HS-27A (cell line): ENCODE data around the gene TMC1.
A peak's percentile ranks its signal among the peaks of the same experiment; 100 is the strongest.
"Not testable (repeated sequence)": the region's sequence is repeated elsewhere in the genome, so short reads cannot be mapped to it uniquely, and the experiment has no call there.

Source experiments
- DNase-seq: peaks from one replicate; pipeline ENCODE4 v3.0.0-alpha.2; 2012; ENCODE audit warnings: low read depth, missing footprints

The TMC1 gene

GRCh38 chr9:72526901-72527800 is 5.7 kb downstream of the TMC1 start:
- no peak for DNase-seq

DNA sequence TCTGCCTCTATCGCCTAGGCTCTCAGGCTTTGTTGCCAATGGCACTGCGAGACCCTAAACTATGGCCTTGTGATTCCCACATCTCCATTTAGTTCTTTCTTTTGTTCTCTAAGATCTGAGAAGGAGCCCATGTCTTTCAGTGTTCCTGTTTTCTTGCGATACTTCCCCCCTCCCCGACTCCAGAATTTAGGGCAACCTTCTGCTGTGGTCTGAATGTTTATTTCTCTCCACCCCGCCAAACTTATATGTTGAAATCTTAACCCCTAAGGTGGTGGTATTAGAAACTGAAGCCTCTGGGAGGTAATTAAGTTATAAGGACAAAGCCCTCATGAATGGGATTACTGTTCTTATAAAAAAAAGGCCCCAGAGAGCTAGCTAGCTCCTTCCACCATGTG is 6.4 kb downstream of the TMC1 start:
- DNase-seq, result no peak

GRCh38 chr9:72529531-72529930 is 8.1 kb downstream of the TMC1 start:
- DNase-seq, result no peak

- no peak for DNase-seq
Observed at GRCh38 chr9:72533322-72533721, 11.9 kb downstream of the TMC1 start.

DNA sequence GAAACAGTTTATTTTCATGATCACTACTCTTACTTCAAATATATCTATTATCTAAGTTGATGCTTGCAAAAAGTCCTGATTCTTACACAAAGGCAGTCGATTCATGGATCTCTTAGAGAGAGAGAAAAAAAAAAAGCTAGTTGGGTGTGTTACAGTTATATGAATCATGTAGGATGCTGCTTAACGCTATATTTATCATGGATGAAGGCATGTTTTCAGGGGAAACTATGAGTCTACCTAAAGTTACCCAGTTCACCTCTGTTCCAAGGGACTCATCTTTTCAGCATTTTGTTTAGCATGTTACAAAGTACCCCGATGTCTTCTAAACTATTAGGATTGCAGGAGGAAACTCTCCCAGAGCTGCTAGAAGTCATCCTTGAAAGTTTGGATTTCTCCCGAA is 13.5 kb downstream of the TMC1 start:
- no peak for DNase-seq

- no peak for DNase-seq
Observed at GRCh38 chr9:72537011-72537545, 15.7 kb downstream of the TMC1 start.

DNA sequence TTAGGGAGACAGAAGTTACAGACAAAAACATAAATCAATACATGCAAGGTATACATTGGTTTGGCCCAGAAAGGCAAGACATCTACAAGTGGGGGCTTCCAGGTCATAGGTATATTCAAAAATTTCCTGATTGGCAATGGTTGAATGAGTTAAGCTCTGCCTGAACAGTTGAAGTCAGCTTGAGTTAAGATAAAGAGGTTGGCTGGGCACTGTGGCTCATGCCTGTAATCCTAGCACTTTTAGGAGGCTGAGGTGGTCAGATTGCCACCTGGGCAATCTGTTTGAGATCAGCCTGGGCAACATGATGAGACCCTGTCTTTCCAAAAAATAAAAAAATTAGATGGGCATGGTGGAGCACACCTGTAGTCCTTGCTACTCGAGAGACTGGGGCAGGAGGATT is 16.3 kb downstream of the TMC1 start:
- no peak for DNase-seq

DNA sequence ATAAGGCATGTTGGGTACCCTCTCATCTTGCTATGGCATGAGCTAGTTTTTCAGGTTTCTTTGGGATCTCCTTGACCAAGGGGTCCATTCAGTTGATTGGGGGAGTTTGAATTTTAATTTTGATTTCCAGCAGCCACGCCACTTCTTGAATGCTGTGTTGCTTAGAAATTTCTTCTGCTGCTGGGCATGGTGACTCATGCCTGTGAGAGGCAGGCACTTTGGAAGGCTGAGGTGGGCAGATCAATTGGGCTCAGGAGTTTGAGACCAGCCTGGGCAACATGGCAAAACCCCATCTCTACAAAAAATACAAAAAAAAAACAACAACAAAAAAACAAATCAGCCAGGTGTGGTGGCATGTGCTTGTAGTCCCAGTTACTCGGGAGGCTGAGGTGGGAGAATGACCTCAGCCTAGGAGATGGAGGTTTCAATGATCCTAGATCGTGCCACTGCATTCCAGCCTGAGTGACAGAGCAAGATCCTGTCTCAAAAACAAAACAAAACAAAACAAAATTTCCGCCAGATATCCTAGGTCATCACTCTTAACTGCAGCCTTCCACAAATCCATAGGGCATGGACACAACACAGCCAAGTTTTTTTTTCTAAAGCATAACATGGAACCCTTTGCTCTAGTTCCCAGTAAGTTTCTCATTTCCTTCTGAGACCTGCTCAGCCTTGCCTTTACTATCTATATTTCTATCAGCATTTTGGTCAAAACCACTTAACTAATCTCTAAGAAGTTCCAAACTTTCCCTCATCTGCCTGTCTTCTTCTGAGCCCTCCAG is 17.7 kb downstream of the TMC1 start:
- no peak for DNase-seq

DNA sequence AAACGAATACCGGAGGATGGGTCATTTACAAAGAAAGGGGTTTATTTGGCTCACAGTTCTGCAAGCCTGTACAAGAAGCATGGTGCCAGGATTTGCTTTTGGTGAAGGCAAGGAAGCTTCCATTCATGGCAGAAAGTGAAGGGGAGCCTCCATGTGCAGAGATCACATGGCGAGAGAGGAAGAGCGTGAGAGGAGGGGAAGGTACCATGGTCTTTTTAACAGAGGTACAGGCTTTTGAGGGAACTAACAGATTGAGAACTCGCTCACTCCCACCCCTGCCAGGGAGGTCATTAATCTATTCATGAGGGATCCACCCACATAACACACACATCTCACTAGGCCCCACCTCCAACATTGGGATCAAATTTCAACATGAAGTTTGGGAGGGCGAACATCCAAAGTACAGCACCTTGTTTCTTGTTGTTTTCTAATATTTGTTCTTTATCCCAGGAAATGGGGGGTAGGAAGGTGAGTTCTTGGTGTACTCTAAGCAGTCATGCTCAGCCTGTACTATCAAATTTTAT is 18.5 kb downstream of the TMC1 start:
- no peak for DNase-seq

GRCh38 chr9:72540348-72540873 is 19.0 kb downstream of the TMC1 start:
- DNase-seq, result no peak

DNA sequence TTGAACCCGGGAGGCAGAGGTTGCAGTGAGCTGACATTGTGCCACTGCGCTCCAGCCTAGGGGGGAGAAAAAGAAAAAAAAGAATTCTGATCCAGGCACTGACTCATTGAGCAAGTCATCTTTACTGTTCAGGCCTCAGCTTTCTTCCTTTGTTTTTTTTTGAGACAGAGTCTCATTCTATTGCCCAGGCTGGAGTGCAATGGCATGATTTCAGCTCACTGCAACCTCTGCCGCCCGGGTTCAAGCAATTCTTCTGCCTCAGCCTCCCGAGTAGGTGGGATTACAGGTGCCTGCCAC is 21.1 kb downstream of the TMC1 start:
- DNase-seq, result not testable (repeated sequence)

- DNase-seq, result no peak
Observed at GRCh38 chr9:72542917-72543316, 21.5 kb downstream of the TMC1 start.

DNA sequence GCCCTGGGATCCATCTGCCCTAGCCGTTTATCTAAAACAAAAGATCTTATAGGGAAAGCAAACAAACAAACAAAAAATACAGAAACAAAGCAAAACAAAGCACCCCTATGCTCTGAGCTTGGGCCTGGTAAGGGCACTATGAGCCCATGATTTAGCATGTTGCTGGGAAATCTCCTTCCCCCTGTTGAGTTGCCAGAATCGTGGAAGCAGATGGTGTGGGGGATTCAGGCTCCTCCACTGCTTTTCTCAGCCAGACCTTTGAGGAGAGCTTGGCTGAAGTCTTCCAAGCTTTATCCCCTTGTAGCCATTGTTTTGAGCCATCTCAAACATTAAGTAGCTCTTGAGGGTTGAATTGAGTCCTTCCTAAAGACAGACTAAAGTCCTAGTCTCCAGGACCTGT is 29.9 kb downstream of the TMC1 start:
- no peak for DNase-seq

GRCh38 chr9:72552356-72552755 is 30.9 kb downstream of the TMC1 start:
- no peak for DNase-seq

GRCh38 chr9:72554221-72554641 is 32.8 kb downstream of the TMC1 start:
- peak; percentile 77 for DNase-seq

- DNase-seq, result no peak
Observed at GRCh38 chr9:72557549-72557948, 36.1 kb downstream of the TMC1 start.

DNA sequence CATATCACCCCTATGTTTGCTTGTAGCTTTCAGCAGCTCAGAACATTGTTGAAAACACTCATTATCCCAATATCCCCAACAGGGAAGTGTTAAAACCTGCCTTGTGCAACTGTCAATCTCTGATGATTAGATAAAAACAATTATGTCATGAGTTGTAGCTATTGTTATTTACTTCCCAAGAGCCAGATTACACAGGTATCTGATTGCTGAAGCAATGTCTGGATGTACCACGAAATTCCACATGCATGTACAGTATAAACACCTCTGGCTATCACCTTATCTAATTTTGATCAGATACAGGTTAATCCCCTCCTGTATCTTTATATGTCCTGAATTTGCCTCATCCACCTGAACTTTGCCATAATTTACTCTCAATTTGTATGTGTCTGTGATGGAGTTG is 38.7 kb downstream of the TMC1 start:
- no peak for DNase-seq

- no peak for DNase-seq
Observed at GRCh38 chr9:72563806-72564205, 42.4 kb downstream of the TMC1 start.

DNA sequence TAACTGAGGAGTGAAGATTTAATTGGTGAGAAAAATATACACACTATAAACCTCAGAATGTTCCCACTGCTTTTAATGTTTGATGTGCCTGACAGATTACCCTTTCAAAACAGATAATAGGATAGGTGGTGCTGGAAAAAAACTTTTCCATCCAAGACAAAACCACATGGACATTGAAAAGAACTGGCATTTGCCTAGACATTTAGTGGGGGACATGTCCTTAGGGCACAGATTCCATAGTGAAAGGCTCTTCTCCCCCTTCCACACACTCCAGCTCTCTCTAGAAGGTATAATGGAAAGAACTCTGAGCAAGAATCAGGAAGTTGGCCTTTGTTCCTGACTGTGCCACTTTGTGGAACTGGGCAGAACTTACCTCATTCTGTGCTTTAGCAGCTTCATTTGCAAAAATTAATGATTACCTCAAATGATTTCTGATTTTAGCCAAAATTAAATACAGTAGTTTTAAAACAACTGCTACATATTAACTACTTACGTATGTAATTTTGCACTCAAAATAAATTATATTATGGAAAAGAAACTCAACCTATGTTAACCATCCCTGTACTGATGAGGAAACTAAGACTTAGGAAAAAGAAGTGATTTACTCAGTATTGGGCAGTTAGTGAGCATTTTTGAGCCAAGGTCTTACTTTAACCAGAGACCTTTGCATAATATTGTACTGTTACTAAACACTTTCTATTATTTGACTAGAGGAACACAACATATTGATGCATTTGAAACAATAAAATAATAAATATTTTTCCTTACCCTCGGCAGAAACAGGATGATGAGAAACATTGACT is 43.3 kb downstream of the TMC1 start:
- DNase-seq, result no peak

GRCh38 chr9:72565535-72565934 is 44.1 kb downstream of the TMC1 start:
- DNase-seq, result no peak

DNA sequence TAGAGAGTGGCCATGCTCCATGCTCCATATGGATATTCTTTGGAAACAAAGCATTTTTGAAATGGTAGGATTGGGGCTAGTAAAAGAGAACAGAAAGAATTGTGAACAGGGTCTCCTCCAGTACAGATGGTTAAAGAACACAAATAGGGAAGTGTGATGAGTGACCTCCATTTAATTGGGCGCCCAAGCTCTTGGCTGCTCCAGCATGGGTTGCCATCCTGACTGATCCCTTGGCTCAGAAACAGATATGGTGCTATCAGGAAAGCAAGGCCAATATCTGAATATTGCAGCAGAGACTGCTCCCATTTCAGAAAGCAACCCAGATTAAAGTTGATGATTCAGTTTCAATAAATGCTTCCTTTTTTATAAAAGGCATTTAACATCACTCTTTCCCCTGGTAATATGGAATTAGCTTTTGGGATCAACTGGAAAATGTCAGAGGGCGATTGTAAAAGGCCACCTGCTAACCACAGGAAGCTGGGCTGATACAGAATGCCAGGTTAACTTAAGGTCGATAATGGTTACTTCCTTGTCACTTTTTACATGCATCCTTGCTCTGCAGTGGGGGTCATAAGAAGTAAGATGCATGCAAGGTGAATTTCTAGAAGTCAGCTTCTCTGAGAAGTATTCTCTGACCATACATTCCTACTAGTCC is 52.9 kb downstream of the TMC1 start:
- no peak for DNase-seq
